Mesodermal cell (in vitro differentiated cells): ENCODE data around the gene MYO18B.

Experiments
- H3K27ac ChIP-seq: 2 replicates; pipeline ENCODE4 v1.7.0; 2013; ENCODE audit warnings: mild to moderate bottlenecking, low read depth, low read length, moderate library complexity; ENCODE audit not compliant: severe bottlenecking
- H3K36me3 ChIP-seq: 2 replicates; pipeline ENCODE4 v1.7.1; 2013; ENCODE audit warnings: mild to moderate bottlenecking, low read length, moderate library complexity; ENCODE audit not compliant: control insufficient read depth, insufficient read depth
- H3K4me1 ChIP-seq: one replicate; pipeline ENCODE4 v1.7.1; 2013; ENCODE audit warnings: mild to moderate bottlenecking, low read length; ENCODE audit not compliant: insufficient read depth, control insufficient read depth, poor library complexity, severe bottlenecking
- H3K4me3 ChIP-seq: 2 replicates; pipeline ENCODE4 v1.7.0; 2013; ENCODE audit warnings: low read length, control low read depth, mild to moderate bottlenecking; ENCODE audit not compliant: insufficient read depth, poor library complexity, severe bottlenecking; ENCODE audit errors: extremely low read depth
- H3K9me3 ChIP-seq: 2 replicates; pipeline ENCODE4 v1.7.1; 2013; ENCODE audit warnings: mild to moderate bottlenecking, low read length, moderate library complexity; ENCODE audit not compliant: control insufficient read depth
- WGBS, 2 experiments: methylation state at CpG; one replicate each; pipeline ENCODE4 v1.1.5; 2013; ENCODE audit warnings: missing lambda C conversion rate in 2 of 2; ENCODE audit not compliant: insufficient coverage in 2 of 2; 5-methylcytosine and 5-hydroxymethylcytosine counted together

The MYO18B gene

GRCh38 chr22:26047920-26048319, 305.9 kb downstream of the MYO18B start:
- Histone ChIP-seq H3K4me1 (no peaks in the 10 kb centered on the region), H3K27ac (no peak overlapping the region), H3K9me3 (no peaks in the 10 kb centered on the region), H3K4me3 (no peak overlapping the region), H3K36me3 (no peaks in the 10 kb centered on the region)
- 90% methylated on average over 2 of the region's 8 CpGs; no CpG with 5 or more reads in 1 of the 2 experiments for WGBS, 2 experiments

DNA sequence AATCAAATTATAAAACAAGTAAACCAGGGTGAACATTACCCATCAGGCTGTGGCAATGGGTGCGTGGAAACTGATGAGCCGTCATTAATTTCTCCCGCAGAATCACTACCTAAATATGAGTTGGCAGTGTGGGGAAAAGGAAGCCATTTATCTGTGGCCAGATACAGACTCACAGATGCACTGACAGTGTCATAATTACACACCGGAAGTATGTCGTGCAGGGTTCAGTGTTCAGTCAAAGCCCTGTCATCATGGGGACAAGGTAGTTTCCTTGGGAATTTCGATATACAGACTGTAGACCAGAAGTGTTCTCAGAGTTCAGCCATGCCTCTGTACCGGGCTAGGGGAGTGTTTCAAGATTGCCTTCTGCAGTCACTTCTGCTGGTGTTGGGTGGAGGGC, 308.1 kb downstream of the MYO18B start:
- Histone ChIP-seq H3K4me1 (peaks cover 11% of the 10 kb centered on the region), H3K27ac (no peak overlapping the region), H3K36me3 (no peaks in the 10 kb centered on the region), H3K9me3 (no peaks in the 10 kb centered on the region), H3K4me3 (no peak overlapping the region)
- WGBS, 2 experiments: 93 to 95% methylated on average over 4 to 7 of the region's 7 CpGs

DNA sequence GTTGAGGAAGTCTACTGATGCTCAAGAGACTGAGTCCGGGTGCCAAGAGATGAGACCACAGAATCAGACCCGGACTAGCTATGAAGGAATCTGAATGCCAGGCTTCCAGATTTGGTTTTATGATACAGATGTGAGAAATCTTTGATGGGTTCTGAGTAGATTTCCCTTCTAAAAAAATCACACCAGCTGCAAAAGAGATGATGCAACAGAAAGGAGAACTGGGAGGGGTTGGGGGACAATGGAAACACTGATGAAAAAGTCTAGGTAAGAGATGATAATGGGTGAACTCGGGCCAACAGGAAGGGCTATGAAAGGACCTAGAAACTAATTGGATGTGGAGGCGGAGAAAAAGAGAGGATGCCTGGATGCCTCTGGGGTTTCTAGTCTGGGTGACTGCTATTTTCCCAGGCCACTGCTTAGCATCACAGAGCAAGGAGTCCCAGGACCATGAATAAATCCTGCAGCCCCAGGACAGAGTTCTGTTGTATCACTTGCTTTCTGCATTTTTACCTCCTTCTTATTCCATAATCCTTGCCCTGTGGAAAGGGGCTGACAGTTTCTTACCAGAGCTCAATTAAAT, 311.8 kb downstream of the MYO18B start:
- H3K4me1 ChIP-seq: peaks cover 11% of the 10 kb centered on the region
- no peak overlapping the region for H3K4me3 ChIP-seq
- WGBS, 2 experiments: 64 to 73% methylated on average over 2 to 4 of the region's 4 CpGs
- no peaks in the 10 kb centered on the region for H3K9me3 ChIP-seq
- H3K36me3 ChIP-seq: no peaks in the 10 kb centered on the region
- H3K27ac ChIP-seq: no peak overlapping the region

- Histone ChIP-seq H3K4me3 (no peak overlapping the region), H3K4me1 (peaks cover 12% of the 10 kb centered on the region), H3K9me3 (no peaks in the 10 kb centered on the region), H3K36me3 (no peaks in the 10 kb centered on the region), H3K27ac (peak overlapping the region; percentile 25)
- 66 to 100% methylated on average over 1 to 4 of the region's 6 CpGs for WGBS, 2 experiments
Measured at GRCh38 chr22:26054841-26055605, 313.0 kb downstream of the MYO18B start.

- no peak overlapping the region for H3K4me3 ChIP-seq
- peaks cover 14% of the 10 kb centered on the region for H3K4me1 ChIP-seq
- peak overlapping the region; percentile 25 for H3K27ac ChIP-seq
- no peaks in the 10 kb centered on the region for H3K36me3 ChIP-seq
- WGBS, 2 experiments: 78 to 100% methylated on average over 1 of the region's 1 CpG
- H3K9me3 ChIP-seq: no peaks in the 10 kb centered on the region
Measured at GRCh38 chr22:26055693-26056092, 313.7 kb downstream of the MYO18B start.

GRCh38 chr22:26056455-26057200, 314.6 kb downstream of the MYO18B start:
- Histone ChIP-seq H3K27ac (no peak overlapping the region), H3K4me3 (no peak overlapping the region), H3K4me1 (peaks cover 14% of the 10 kb centered on the region), H3K9me3 (no peaks in the 10 kb centered on the region), H3K36me3 (no peaks in the 10 kb centered on the region)
- 82 to 83% methylated on average over 9 to 10 of the region's 12 CpGs for WGBS, 2 experiments

- no peak overlapping the region for H3K27ac ChIP-seq
- H3K4me1 ChIP-seq: peaks cover 14% of the 10 kb centered on the region
- no peaks in the 10 kb centered on the region for H3K9me3 ChIP-seq
- H3K4me3 ChIP-seq: no peak overlapping the region
- no peaks in the 10 kb centered on the region for H3K36me3 ChIP-seq
Measured at GRCh38 chr22:26057731-26058130, 315.7 kb downstream of the MYO18B start.

DNA sequence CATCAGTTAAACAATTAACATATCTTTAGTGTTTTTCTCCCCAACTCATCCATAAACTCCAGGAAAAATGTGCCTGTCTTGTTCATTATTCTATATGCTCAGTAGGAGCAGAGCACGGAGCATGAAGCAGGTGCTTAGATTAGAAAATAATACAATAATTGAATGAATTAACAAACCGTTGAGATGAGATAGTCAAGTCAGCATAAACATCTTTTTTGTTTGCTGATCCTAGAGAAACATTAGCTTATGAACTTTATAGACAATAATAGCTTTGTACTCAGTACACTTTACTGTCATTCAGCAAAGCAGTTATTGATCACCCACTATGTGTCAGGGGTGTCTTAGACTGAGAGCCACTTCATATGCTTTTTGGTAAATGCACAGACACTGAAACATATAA, 322.1 kb downstream of the MYO18B start:
- no peak overlapping the region for H3K27ac ChIP-seq
- no peaks in the 10 kb centered on the region for H3K9me3 ChIP-seq
- no peaks in the 10 kb centered on the region for H3K36me3 ChIP-seq
- peaks cover 42% of the 10 kb centered on the region for H3K4me1 ChIP-seq
- H3K4me3 ChIP-seq: no peak overlapping the region
- WGBS, 2 experiments: no CpG with 5 or more reads among the region's 2 CpGs

GRCh38 chr22:26065847-26066246, 323.9 kb downstream of the MYO18B start:
- Histone ChIP-seq H3K36me3 (no peaks in the 10 kb centered on the region), H3K4me1 (peaks cover 49% of the 10 kb centered on the region), H3K27ac (peak overlapping the region; percentile 97), H3K4me3 (no peak overlapping the region), H3K9me3 (peaks cover 6% of the 10 kb centered on the region)
- WGBS, 2 experiments: no CpG with 5 or more reads among the region's 2 CpGs

DNA sequence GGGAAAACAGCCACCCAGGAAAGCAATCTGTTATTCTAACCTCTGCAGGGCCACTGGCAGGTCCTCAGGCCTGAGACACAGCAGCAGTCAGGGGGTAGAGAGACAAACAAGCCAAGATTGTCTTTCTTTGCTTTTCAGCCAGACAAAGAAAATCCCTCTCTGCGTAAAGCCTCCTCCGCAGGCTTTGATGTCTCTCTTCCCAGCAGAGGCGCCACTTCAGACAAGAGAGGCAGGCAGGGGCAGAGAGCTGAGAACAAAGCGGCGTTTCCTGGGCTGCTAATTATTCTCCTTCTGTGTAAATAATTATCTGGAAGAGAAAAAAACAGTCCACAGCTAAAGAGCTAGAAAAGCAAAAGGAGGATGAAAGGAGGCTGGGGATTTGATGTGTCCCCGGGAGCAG, 324.5 kb downstream of the MYO18B start:
- peaks cover 49% of the 10 kb centered on the region for H3K4me1 ChIP-seq
- no peak overlapping the region for H3K4me3 ChIP-seq
- no peaks in the 10 kb centered on the region for H3K36me3 ChIP-seq
- H3K9me3 ChIP-seq: peaks cover 6% of the 10 kb centered on the region
- peak overlapping the region; percentile 97 for H3K27ac ChIP-seq
- 0% methylated on average over 1 to 3 of the region's 6 CpGs for WGBS, 2 experiments

- WGBS, 2 experiments: 50 to 55% methylated on average over 1 of the region's 3 CpGs
- Histone ChIP-seq H3K4me1 (peaks cover 49% of the 10 kb centered on the region), H3K36me3 (no peaks in the 10 kb centered on the region), H3K9me3 (peaks cover 6% of the 10 kb centered on the region), H3K4me3 (no peak overlapping the region), H3K27ac (peak overlapping the region; percentile 83)
Measured at GRCh38 chr22:26068571-26068970, 326.6 kb downstream of the MYO18B start.
